A549 (cell line): Measurements from ENCODE around the gene GAK. TPM values are rescaled to one million over a fixed set of nuclear protein-coding genes. Genes with fewer than 3 reads are reported as not detected.

ENCODE experiments used
- ATAC-seq, 2 experiments: fragments of 200-7000 bp in 1 of 2; fragments of >200 bp in 1 of 2; cut with Nextera tagmentation in 1 of 2; cut with Tn5 transposase in 1 of 2; 3 replicates each; pipeline versions ENCODE4 v1.8.0 to v1.9.1; 2018 to 2020; ENCODE audit warnings: mild to moderate bottlenecking in 1 of 2, moderate library complexity in 1 of 2
- CTCF ChIA-PET: fragments of 300-600 bp; sonication (Branson Sonifier 250); formaldehyde crosslinking; extraction: SDS; loops from one replicate; lab custom pipeline; 2021; ENCODE audit warnings: antibody characterized with exemption, inconsistent platforms; lab: Yijun Ruan, JAX
- POLR2A ChIA-PET: fragments of 350-600 bp; formaldehyde crosslinking; extraction: SDS; loops from one replicate; lab custom pipeline; 2021; ENCODE audit warnings: antibody characterized with exemption, inconsistent platforms; lab: Yijun Ruan, JAX
- DNase-seq, 2 experiments: peaks; one replicate each; pipeline versions ENCODE4 v3.0.0 to v3.0.0-alpha.2; 2011 to 2016; ENCODE audit warnings: low read depth in 1 of 2, low spot score in 1 of 2
- FAIRE-seq: peaks from 2 replicates; lab custom pipeline; 2011; peaks lifted over from hg19 to GRCh38; lab: Jason Lieb, UNC
- H3K27ac ChIP-seq, 2 experiments: fragments of >200 bp; sonication (Bioruptor Twin); formaldehyde crosslinking; 3 replicates each; pipeline ENCODE4 v1.5.1; 2016 to 2017
- H3K4me1 ChIP-seq: fragments of >200 bp; sonication (Bioruptor Twin); formaldehyde crosslinking; 3 replicates; pipeline ENCODE4 v1.6.1; 2016
- H3K4me2 ChIP-seq: fragments of >200 bp; sonication (Bioruptor Twin); formaldehyde crosslinking; 3 replicates; pipeline ENCODE4 v1.6.1; 2016
- H3K4me3 ChIP-seq: fragments of >200 bp; sonication (Bioruptor Twin); formaldehyde crosslinking; 3 replicates; pipeline ENCODE4 v1.5.1; 2016
- H3K9me3 ChIP-seq: fragments of >200 bp; sonication (Bioruptor Twin); formaldehyde crosslinking; 3 replicates; pipeline ENCODE4 v1.6.1; 2016
- CBX2 ChIP-seq: fragments of 200-600 bp; sonication (generic); IDR thresholded peaks from 2 replicates; pipeline ENCODE4 v1.6.1; 2016; ENCODE audit warnings: low read depth, mild to moderate bottlenecking, borderline replicate concordance
- EHF ChIP-seq: fragments of 250-450 bp; sonication (Bioruptor Pico); IDR thresholded peaks from 2 replicates; pipeline ENCODE4 v1.5.0; 2020; ENCODE audit warnings: mild to moderate bottlenecking
- EHMT2 ChIP-seq: fragments of 200-600 bp; sonication (generic); IDR thresholded peaks from 2 replicates; pipeline ENCODE4 v1.6.1; 2016; ENCODE audit warnings: antibody characterized with exemption, low read depth, mild to moderate bottlenecking, moderate library complexity
- FOSB ChIP-seq: fragments of 250-450 bp; sonication (Bioruptor Pico); IDR thresholded peaks from 2 replicates; pipeline ENCODE4 v1.5.0; 2020; ENCODE audit warnings: mild to moderate bottlenecking, moderate library complexity
- HEYL ChIP-seq: fragments of 250-450 bp; sonication (Bioruptor Pico); IDR thresholded peaks from 2 replicates; pipeline ENCODE4 v1.8.0; 2021; ENCODE audit warnings: mild to moderate bottlenecking, moderate library complexity
- HOXA7 ChIP-seq: fragments of 250-450 bp; sonication (Bioruptor Pico); IDR thresholded peaks from 2 replicates; pipeline ENCODE4 v1.5.0; 2020; ENCODE audit warnings: mild to moderate bottlenecking, moderate library complexity
- HOXB13 ChIP-seq: fragments of 250-450 bp; sonication (Bioruptor Pico); IDR thresholded peaks from 2 replicates; pipeline ENCODE4 v1.5.0; 2020; ENCODE audit warnings: low read depth, mild to moderate bottlenecking, moderate library complexity
- KDM5A ChIP-seq: fragments of 200-600 bp; sonication (generic); IDR thresholded peaks from 2 replicates; pipeline ENCODE4 v1.6.1; 2016; ENCODE audit warnings: antibody characterized with exemption, mild to moderate bottlenecking
- MAZ ChIP-seq: fragments of 150-350 bp; IDR thresholded peaks from 2 replicates; pipeline ENCODE4 v1.6.1; 2014; ENCODE audit warnings: antibody characterized with exemption, low read depth, low read length, borderline replicate concordance
- MYC ChIP-seq: IDR thresholded peaks from 2 replicates; pipeline ENCODE4 v1.6.1; 2012; ENCODE audit warnings: mild to moderate bottlenecking, inconsistent platforms, low read length, improper control_type of control experiment, borderline replicate concordance
- NR3C1 ChIP-seq: fragments of >200 bp; sonication (Bioruptor Twin); formaldehyde crosslinking; IDR thresholded peaks from 3 replicates; pipeline ENCODE4 v1.6.1; 2017
- PHF8 ChIP-seq: fragments of 200-600 bp; sonication (generic); IDR thresholded peaks from 2 replicates; pipeline ENCODE4 v1.6.1; 2016; ENCODE audit warnings: low read depth, mild to moderate bottlenecking, antibody characterized with exemption, moderate library complexity, borderline replicate concordance
- POLR2AphosphoS2 ChIP-seq: conservative IDR thresholded peaks from 2 replicates; pipeline ENCODE4 v1.6.1; 2012; ENCODE audit warnings: low read length, improper control_type of control experiment, inconsistent platforms
- RAD21 ChIP-seq, 2 experiments: fragments of >200 bp in 1 of 2; sonication (Bioruptor Twin) in 1 of 2; formaldehyde crosslinking in 1 of 2; IDR thresholded peaks in 1 of 2; conservative IDR thresholded peaks in 1 of 2; 2 replicates in 1 of 2; 3 replicates in 1 of 2; pipeline ENCODE4 v1.6.1; 2012 to 2018; ENCODE audit warnings: inconsistent platforms in 1 of 2
- RARB ChIP-seq: fragments of 250-450 bp; sonication (Bioruptor Pico); IDR thresholded peaks from 2 replicates; pipeline ENCODE4 v1.8.0; 2021; ENCODE audit warnings: mild to moderate bottlenecking, moderate library complexity
- RFX5 ChIP-seq: fragments of 450-650 bp; IDR thresholded peaks from 2 replicates; pipeline ENCODE4 v1.7.1; 2014; ENCODE audit warnings: antibody characterized with exemption, mild to moderate bottlenecking, moderate library complexity
- SREBF2 ChIP-seq: fragments of 450-650 bp; IDR thresholded peaks from 2 replicates; pipeline ENCODE4 v1.6.1; 2014; ENCODE audit warnings: mild to moderate bottlenecking, moderate library complexity
- WGBS: methylation state at CpG from one replicate; pipeline ENCODE4 v1.1.6; 2017; ENCODE audit errors: missing lambda C conversion rate; 5-methylcytosine and 5-hydroxymethylcytosine counted together
- polyA plus RNA-seq, 4 experiments: library from polyadenylated mRNA; depleted of rRNA in 3 of 4; stranded (reverse); fragments of >200 nt; fragmentation: RNase III in 1 of 4; extraction: RNeasy Plus Mini Kit Qiagen cat#74134 plus additional on column Dnase treatment in 1 of 4; gene quantifications; 2 replicates in 3 of 4; 3 replicates in 1 of 4; pipeline ENCODE4 v1.2.3, GENCODE V29; 2011 to 2017
- TF ChIP-seq, protein P1 (sequence below): fragments of 250-450 bp; sonication (Bioruptor Pico); IDR thresholded peaks from 2 replicates; pipeline ENCODE4 v1.5.0; 2021; ENCODE audit warnings: mild to moderate bottlenecking, moderate library complexity, borderline replicate concordance
- TF ChIP-seq, protein P2 (sequence below): IDR thresholded peaks from 2 replicates; pipeline ENCODE4 v1.6.1; 2012
- TF ChIP-seq, protein P3 (sequence below): fragments of 250-450 bp; sonication (Bioruptor Pico); IDR thresholded peaks from 2 replicates; pipeline ENCODE4 v1.5.0; 2020; ENCODE audit warnings: low read depth, mild to moderate bottlenecking, moderate library complexity
- TF ChIP-seq, protein P4 (sequence below): IDR thresholded peaks from 2 replicates; pipeline ENCODE4 v1.6.1; 2012
- TF ChIP-seq, protein P5 (sequence below): IDR thresholded peaks from 2 replicates; pipeline ENCODE4 v1.6.1; 2012; ENCODE audit warnings: low read depth, borderline replicate concordance

Gene GAK
- polyA plus RNA-seq, 2 of the 4 experiments (the other 2 are of a cell fraction): 13.8 to 34.3 TPM

DNA sequence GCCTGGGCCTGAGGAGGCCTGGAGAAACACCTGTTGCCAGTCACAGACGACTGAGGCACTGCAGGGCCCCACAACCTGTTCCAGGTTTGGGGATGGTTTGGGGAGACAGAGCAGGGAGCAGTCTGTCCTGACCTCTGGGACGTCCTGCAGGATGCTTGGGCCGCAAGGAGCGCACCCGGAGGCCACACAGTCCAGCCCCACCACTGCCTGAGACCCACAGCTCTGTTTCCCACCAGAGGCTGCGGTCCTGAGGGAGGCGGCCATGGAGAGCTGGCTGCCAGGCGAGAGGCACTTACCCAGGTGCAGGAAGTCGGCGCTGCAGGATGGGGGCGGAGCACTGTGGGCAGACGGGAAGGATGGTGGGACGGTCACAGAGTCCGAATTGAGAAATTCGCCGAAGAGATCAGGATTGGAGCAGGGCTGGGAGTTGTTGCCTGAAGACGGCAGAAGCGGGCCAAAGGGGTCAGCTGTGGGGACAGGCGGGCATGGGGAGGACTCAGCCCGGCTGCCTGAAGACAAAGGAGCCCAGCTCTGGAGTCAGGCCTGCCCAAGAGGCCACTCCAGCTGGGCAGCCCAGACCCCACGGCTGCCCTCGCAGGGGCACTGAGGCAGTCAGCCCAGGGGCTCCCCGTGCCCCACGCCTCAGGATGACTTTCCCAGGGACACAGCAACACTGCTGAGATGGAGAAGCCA, 65.9 kb downstream of the GAK start:
- no peak for TF ChIP-seq EHF
- TF ChIP-seq RFX5: no peak
- TF ChIP-seq, protein P1, sequence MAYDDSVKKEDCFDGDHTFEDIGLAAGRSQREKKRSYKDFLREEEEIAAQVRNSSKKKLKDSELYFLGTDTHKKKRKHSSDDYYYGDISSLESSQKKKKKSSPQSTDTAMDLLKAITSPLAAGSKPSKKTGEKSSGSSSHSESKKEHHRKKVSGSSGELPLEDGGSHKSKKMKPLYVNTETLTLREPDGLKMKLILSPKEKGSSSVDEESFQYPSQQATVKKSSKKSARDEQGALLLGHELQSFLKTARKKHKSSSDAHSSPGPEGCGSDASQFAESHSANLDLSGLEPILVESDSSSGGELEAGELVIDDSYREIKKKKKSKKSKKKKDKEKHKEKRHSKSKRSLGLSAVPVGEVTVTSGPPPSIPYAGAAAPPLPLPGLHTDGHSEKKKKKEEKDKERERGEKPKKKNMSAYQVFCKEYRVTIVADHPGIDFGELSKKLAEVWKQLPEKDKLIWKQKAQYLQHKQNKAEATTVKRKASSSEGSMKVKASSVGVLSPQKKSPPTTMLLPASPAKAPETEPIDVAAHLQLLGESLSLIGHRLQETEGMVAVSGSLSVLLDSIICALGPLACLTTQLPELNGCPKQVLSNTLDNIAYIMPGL (CRISPR knock-in tag): no peak
- no peak for TF ChIP-seq RAD21 (conservative IDR thresholded peaks at IDR 0.05 in 1 of 2, IDR thresholded peaks at IDR 0.05 in 1 of 2)
- no peak for TF ChIP-seq MYC
- no peak for TF ChIP-seq HEYL
- no peak for TF ChIP-seq NR3C1
- Histone ChIP-seq H3K9me3 (no peaks in the 10 kb centered on the region), H3K27ac (peak overlapping the region in 1 of 2 experiments; percentile 15; a peak in 1 of 6 replicates), H3K4me1 (no peaks in the 10 kb centered on the region), H3K4me3 (no peak overlapping the region), H3K4me2 (no peak overlapping the region)
- DNase-seq (no peak), ATAC-seq (no peak; a peak in 1 of 6 replicates), FAIRE-seq (no peak)
- POLR2A ChIA-PET: no interaction called here
- CTCF ChIA-PET: interaction anchor here (1.2 kb wide), 2 partner anchors 23 to 121 kb away, joined by 3 read pairs; partner anchors contain the start of gene IDUA
- 95% methylated on average over 16 of the region's 24 CpGs for WGBS

DNA sequence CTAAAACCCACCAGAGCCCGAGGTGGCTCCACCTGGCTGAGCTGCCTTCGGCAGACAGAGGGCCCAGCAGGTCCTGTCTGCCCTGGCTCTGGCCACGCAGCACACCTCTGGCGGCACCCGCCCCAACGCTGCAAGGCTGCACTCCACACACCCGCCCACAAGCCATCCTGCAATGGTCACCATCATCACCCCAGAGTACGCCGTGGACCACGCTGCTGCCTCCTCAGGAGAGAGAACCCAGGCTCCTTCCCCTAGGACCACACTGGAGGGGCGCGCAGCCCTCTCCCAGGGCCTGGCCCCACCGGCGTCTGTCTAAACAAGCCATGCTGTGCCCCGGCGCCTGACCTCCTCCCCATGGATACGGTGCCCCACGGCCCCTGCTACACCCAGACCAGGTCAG, 66.5 kb downstream of the GAK start:
- TF ChIP-seq HOXA7 (CRISPR knock-in tag) (no peak), SREBF2 (no peak), MAZ (no peak), HOXB13 (CRISPR knock-in tag) (no peak), FOSB (CRISPR knock-in tag) (no peak), RARB (no peak), PHF8 (no peak), POLR2AphosphoS2 (no peak), EHF (no peak), EHMT2 (no peak), CBX2 (no peak), KDM5A (no peak)
- TF ChIP-seq, protein P2, sequence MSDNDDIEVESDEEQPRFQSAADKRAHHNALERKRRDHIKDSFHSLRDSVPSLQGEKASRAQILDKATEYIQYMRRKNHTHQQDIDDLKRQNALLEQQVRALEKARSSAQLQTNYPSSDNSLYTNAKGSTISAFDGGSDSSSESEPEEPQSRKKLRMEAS: no peak
- TF ChIP-seq, protein P3, sequence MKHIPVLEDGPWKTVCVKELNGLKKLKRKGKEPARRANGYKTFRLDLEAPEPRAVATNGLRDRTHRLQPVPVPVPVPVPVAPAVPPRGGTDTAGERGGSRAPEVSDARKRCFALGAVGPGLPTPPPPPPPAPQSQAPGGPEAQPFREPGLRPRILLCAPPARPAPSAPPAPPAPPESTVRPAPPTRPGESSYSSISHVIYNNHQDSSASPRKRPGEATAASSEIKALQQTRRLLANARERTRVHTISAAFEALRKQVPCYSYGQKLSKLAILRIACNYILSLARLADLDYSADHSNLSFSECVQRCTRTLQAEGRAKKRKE (CRISPR knock-in tag): no peak
- TF ChIP-seq, protein P4, sequence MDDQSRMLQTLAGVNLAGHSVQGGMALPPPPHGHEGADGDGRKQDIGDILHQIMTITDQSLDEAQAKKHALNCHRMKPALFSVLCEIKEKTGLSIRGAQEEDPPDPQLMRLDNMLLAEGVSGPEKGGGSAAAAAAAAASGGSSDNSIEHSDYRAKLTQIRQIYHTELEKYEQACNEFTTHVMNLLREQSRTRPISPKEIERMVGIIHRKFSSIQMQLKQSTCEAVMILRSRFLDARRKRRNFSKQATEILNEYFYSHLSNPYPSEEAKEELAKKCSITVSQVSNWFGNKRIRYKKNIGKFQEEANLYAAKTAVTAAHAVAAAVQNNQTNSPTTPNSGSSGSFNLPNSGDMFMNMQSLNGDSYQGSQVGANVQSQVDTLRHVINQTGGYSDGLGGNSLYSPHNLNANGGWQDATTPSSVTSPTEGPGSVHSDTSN: no peak
- TF ChIP-seq, protein P5, sequence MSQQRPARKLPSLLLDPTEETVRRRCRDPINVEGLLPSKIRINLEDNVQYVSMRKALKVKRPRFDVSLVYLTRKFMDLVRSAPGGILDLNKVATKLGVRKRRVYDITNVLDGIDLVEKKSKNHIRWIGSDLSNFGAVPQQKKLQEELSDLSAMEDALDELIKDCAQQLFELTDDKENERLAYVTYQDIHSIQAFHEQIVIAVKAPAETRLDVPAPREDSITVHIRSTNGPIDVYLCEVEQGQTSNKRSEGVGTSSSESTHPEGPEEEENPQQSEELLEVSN: no peak
- no peak for DNase-seq
- 100% methylated on average over 5 of the region's 18 CpGs for WGBS
- Histone ChIP-seq H3K27ac (no peak overlapping the region), H3K4me3 (no peak overlapping the region), H3K9me3 (no peaks in the 10 kb centered on the region), H3K4me2 (no peak overlapping the region), H3K4me1 (no peaks in the 10 kb centered on the region)
- no peak; a peak in 1 of 6 replicates for ATAC-seq
- CTCF ChIA-PET: interaction anchor here (1.2 kb wide), 2 partner anchors 22 to 122 kb away, joined by 3 read pairs; partner anchors contain the start of gene IDUA
- FAIRE-seq: no peak
- POLR2A ChIA-PET: no interaction called here
